Astrocyte of the cerebellum (primary cell): ENCODE measurements around the gene TULP1.

Experiments
- DNase-seq: peaks from one replicate; pipeline ENCODE4 v3.0.0-alpha.2; 2011; ENCODE audit warnings: low read depth
- H3K4me3 ChIP-seq: 2 replicates; pipeline ENCODE4 v1.5.1; 2011; ENCODE audit warnings: mild to moderate bottlenecking, low read depth, low read length, moderate library complexity
- CTCF ChIP-seq: IDR thresholded peaks from 2 replicates; pipeline ENCODE4 v1.5.1; 2012; ENCODE audit warnings: low read length, low read depth, moderate library complexity, mild to moderate bottlenecking; ENCODE audit errors: missing control alignments
- in situ Hi-C: cut with HindIII; loops from 2 replicates; pipeline ENCODE4 v1.10.0; 2017; ENCODE audit warnings: low sequenced_read_pairs

Gene TULP1

GRCh38 chr6:35457907-35458306 lies 54.8 kb downstream of the TULP1 start:
- in situ Hi-C loops: no loop called here
- no peak for DNase-seq
- no peak overlapping the region for H3K4me3 ChIP-seq
- no peak for TF ChIP-seq CTCF

GRCh38 chr6:35454391-35455110 lies 58.1 kb downstream of the TULP1 start:
- TF ChIP-seq CTCF: no peak
- no peak overlapping the region for H3K4me3 ChIP-seq
- in situ Hi-C loops: no loop called here
- DNase-seq: no peak

- TF ChIP-seq CTCF: no peak
- peak overlapping the region; percentile 55 for H3K4me3 ChIP-seq
- no peak for DNase-seq
- in situ Hi-C loops: no loop called here
Measured at GRCh38 chr6:35453236-35453635, 59.5 kb downstream of the TULP1 start.

- TF ChIP-seq CTCF: no peak
- in situ Hi-C loops: no loop called here
- H3K4me3 ChIP-seq: peak within 1 kb of the TSS; percentile 55
- DNase-seq: peak; percentile 64
Measured at GRCh38 chr6:35452183-35453090, 60.3 kb downstream of the TULP1 start, which contains the start of gene FANCE. FANCE (plus strand) TSS chr6:35452338; CDS start chr6:35452546, 208 bp downstream.

GRCh38 chr6:35451354-35452182 lies 61.1 kb downstream of the TULP1 start:
- DNase-seq: no peak
- no peak for TF ChIP-seq CTCF
- peak overlapping the region; percentile 55 for H3K4me3 ChIP-seq
- in situ Hi-C loops: no loop called here

GRCh38 chr6:35449287-35449881 lies 63.3 kb downstream of the TULP1 start:
- DNase-seq: no peak
- peak; percentile 60 for TF ChIP-seq CTCF
- in situ Hi-C loops: no loop called here
- H3K4me3 ChIP-seq: no peak overlapping the region
